ENCODE data around the gene RRP15. TPM values are rescaled to one million over a fixed set of nuclear protein-coding genes. Genes with fewer than 3 reads are reported as not detected.

Gene RRP15
- total and polyA plus RNA-seq, 2 of the 8 experiments (the other 6 are each of a cell fraction or from before 2014, with no cell fraction given): 3.7 to 52.8 TPM

- Histone ChIP-seq H2BK12ac (ENCODE audit: low read depth, low read length) (no peak overlapping the region), H3K9me3 (ENCODE audit: insufficient read depth in 2 of 2, low read depth in 1 of 2, low read length in 1 of 2) (no peaks in the 10 kb centered on the region), H4K8ac (ENCODE audit: extremely low read depth, insufficient read depth, low read length) (peak overlapping the region; percentile 42; the same call in 1 of the 2 replicates), H2BK15ac (ENCODE audit: low read length) (no peak overlapping the region), H3K23ac (ENCODE audit: insufficient read length) (no peak overlapping the region), H2AK5ac (ENCODE audit: low read depth, low read length) (no peak overlapping the region), H3K18ac (ENCODE audit: extremely low read depth, low read length) (no peak overlapping the region), H4K5ac (ENCODE audit: insufficient read length, low read depth, low read length) (no peak overlapping the region), H3K4me3 (ENCODE audit: extremely low read depth in 1 of 4, insufficient read depth in 2 of 4, low read depth in 3 of 4, low read length in 4 of 4) (no peak overlapping the region), H3K14ac (ENCODE audit: insufficient read length) (no peak overlapping the region), H2AFZ (ENCODE audit: low read length) (no peak overlapping the region), H3K9ac (replicated peaks in 1 of 4; ENCODE audit: extremely low read depth in 1 of 4, low read depth in 3 of 4, low read length in 3 of 4) (no peak overlapping the region), H3K4me1 (replicated peaks in 1 of 4; ENCODE audit: control insufficient read depth in 3 of 4, insufficient read depth in 4 of 4, low read length in 3 of 4) (no peaks in the 10 kb centered on the region; a peak in 1 of 7 replicates), H3K4ac (replicated peaks; ENCODE audit: insufficient read length, low read depth, low read length) (no peak overlapping the region), H3K79me1 (ENCODE audit: low read depth, low read length) (no peaks in the 10 kb centered on the region), H3K4me2 (ENCODE audit: insufficient read depth in 1 of 2, low read depth in 2 of 2, low read length in 2 of 2) (no peak overlapping the region), H3K27me3 (replicated peaks in 1 of 4; ENCODE audit: control insufficient read depth in 3 of 4, extremely low read depth in 1 of 4, insufficient read depth in 3 of 4, low read length in 3 of 4) (peaks cover 0 to 11% (median 6%) of the 10 kb centered on the region in 4 experiments; a peak in 4 of 7 replicates), H3K23me2 (ENCODE audit: low read depth, low read length) (peaks cover 21% of the 10 kb centered on the region), H3K79me2 (ENCODE audit: control insufficient read depth in 1 of 2, insufficient read depth in 2 of 2, low read length in 2 of 2) (no peaks in the 10 kb centered on the region), H4K91ac (replicated peaks; ENCODE audit: insufficient read length, low read length) (no peak overlapping the region), H2BK5ac (ENCODE audit: low read depth, low read length) (no peak overlapping the region), H3K27ac (ENCODE audit: low read depth, low read length) (no peak overlapping the region), H4K20me1 (replicated peaks in 1 of 2; ENCODE audit: control insufficient read depth in 1 of 2, insufficient read depth in 2 of 2, low read length in 2 of 2) (no peaks in the 10 kb centered on the region), H2BK120ac (replicated peaks; ENCODE audit: low read depth, low read length) (no peak overlapping the region), H2BK20ac (ENCODE audit: low read length) (no peak overlapping the region), H3K56ac (replicated peaks; ENCODE audit: insufficient read length, low read depth, low read length) (no peak overlapping the region), H3K36me3 (ENCODE audit: control insufficient read depth in 2 of 4, insufficient read depth in 4 of 4, low read length in 3 of 4) (no peaks in the 10 kb centered on the region)
- DNase-seq (ENCODE audit: low read depth in 1 of 2, low spot score in 2 of 2) (peak in 1 of 2 experiments; percentile 19), FAIRE-seq (no peak)
- POLR2A ChIA-PET (ENCODE audit: partially characterized antibody): no interaction called here
- 69% methylated on average over 6 of the region's 7 CpGs; no CpG with 5 or more reads in 1 of the 2 experiments for WGBS, 2 experiments (ENCODE audit: extremely low coverage in 1 of 2, insufficient coverage in 1 of 2, insufficient read length in 1 of 2, insufficient replicate concordance in 2 of 2, low coverage in 1 of 2, low lambda C conversion rate in 2 of 2, missing lambda C conversion rate in 1 of 2)
- CTCF ChIA-PET (ENCODE audit: partially characterized antibody): interaction anchor here (0.6 to 1.8 kb wide), 2 partner anchors 8 to 11 kb away, joined by 3 to 6 read pairs; no protein-coding TSS in a partner anchor
- TF ChIP-seq CBX8 (IDR thresholded peaks at IDR 0.05; ENCODE audit: borderline replicate concordance, low read depth, low read length): no peak
- TF ChIP-seq GABPA (IDR thresholded peaks at IDR 0.05; ENCODE audit: borderline replicate concordance, insufficient read depth, low read length): no peak
- no peak for TF ChIP-seq SRF (IDR thresholded peaks at IDR 0.05; ENCODE audit: low read depth, low read length)
- TF ChIP-seq USF2 (IDR thresholded peaks at IDR 0.05; ENCODE audit: low read length): no peak
- TF ChIP-seq RAD21 (IDR thresholded peaks at IDR 0.05 in 1 of 2, conservative IDR thresholded peaks at IDR 0.05 in 1 of 2; ENCODE audit: low read depth in 2 of 2, low read length in 2 of 2): no peak
- no peak for TF ChIP-seq ZNF274 (IDR thresholded peaks at IDR 0.05; ENCODE audit: borderline replicate concordance, extremely low read depth, low read length)
- no peak for TF ChIP-seq TBP (IDR thresholded peaks at IDR 0.05; ENCODE audit: low read depth, low read length)
- no peak for TF ChIP-seq SP4 (IDR thresholded peaks at IDR 0.05; ENCODE audit: low read length)
- TF ChIP-seq NRF1 (IDR thresholded peaks at IDR 0.05; ENCODE audit: low read depth, low read length): no peak
- no peak for TF ChIP-seq E2F6 (IDR thresholded peaks at IDR 0.05)
- no peak for TF ChIP-seq MAX (IDR thresholded peaks at IDR 0.05)
- TF ChIP-seq KDM1A (IDR thresholded peaks at IDR 0.05; ENCODE audit: borderline replicate concordance, low read length): no peak
Observed at GRCh38 chr1:218350035-218350525, 65.0 kb downstream of the RRP15 start.

All from H1 (cell line).